Uterus (tissue), 2 donors: Measurements from ENCODE around the gene TAF5L.

Experiments used
- POLR2A ChIP-seq, 2 donors: fragments of 450-650 bp; IDR thresholded peaks; one replicate each; pipeline ENCODE4 v1.6.1; 2016; ENCODE audit warnings: antibody characterized with exemption in 2 of 2, mild to moderate bottlenecking in 1 of 2, moderate library complexity in 1 of 2
- TF ChIP-seq, protein P1 (sequence below), 4 experiments: fragments of 200-600 bp in 2 of 4; fragments of 450-650 bp in 2 of 4; sonication (generic) in 2 of 4; IDR thresholded peaks; one replicate each; pipeline ENCODE4 v1.5.1; 2016 to 2019; ENCODE audit warnings: antibody characterized with exemption in 4 of 4, mild to moderate bottlenecking in 2 of 4, moderate library complexity in 1 of 4

GRCh38 chr1:229642970-229643369 is 17.0 kb upstream of the TAF5L start:
- TF ChIP-seq, protein P1, sequence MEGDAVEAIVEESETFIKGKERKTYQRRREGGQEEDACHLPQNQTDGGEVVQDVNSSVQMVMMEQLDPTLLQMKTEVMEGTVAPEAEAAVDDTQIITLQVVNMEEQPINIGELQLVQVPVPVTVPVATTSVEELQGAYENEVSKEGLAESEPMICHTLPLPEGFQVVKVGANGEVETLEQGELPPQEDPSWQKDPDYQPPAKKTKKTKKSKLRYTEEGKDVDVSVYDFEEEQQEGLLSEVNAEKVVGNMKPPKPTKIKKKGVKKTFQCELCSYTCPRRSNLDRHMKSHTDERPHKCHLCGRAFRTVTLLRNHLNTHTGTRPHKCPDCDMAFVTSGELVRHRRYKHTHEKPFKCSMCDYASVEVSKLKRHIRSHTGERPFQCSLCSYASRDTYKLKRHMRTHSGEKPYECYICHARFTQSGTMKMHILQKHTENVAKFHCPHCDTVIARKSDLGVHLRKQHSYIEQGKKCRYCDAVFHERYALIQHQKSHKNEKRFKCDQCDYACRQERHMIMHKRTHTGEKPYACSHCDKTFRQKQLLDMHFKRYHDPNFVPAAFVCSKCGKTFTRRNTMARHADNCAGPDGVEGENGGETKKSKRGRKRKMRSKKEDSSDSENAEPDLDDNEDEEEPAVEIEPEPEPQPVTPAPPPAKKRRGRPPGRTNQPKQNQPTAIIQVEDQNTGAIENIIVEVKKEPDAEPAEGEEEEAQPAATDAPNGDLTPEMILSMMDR (IDR thresholded peaks at IDR 0.05) = no peak
- no peak for TF ChIP-seq POLR2A (IDR thresholded peaks at IDR 0.05)
